OCI-LY7 (cell line): ENCODE data around the gene PPM1G. TPM values are rescaled to one million over a fixed set of nuclear protein-coding genes. Genes with fewer than 3 reads are reported as not detected.

Source experiments
- BruUV-seq: library from RNA; stranded (reverse); fragments of 400-500 nt; replicated peaks from 2 replicates; lab custom pipeline; 2021; lab: Mats Ljungman, UMichigan
- CTCF ChIA-PET: fragments of 300-600 bp; sonication (Branson Sonifier 250); formaldehyde crosslinking; loops from one replicate; lab custom pipeline; 2022; ENCODE audit warnings: antibody characterized with exemption; ENCODE audit not compliant: unreplicated experiment; lab: Charles Lee
- POLR2A ChIA-PET: fragments of 300-600 bp; sonication (Branson Sonifier 250); formaldehyde crosslinking; loops from one replicate; lab custom pipeline; 2022; ENCODE audit warnings: antibody characterized with exemption; lab: Charles Lee
- DNase-seq: peaks from one replicate; pipeline ENCODE4 v3.0.0-alpha.2; 2015; ENCODE audit warnings: low spot score
- H2AFZ ChIP-seq: fragments of 200-600 bp; sonication (generic), shearing (Covaris generic); 2 replicates; pipeline ENCODE4 v1.6.1; 2014; ENCODE audit warnings: mild to moderate bottlenecking, antibody characterized with exemption, low read length, moderate library complexity
- H3K27ac ChIP-seq: fragments of 200-600 bp; sonication (generic); 2 replicates; pipeline ENCODE4 v1.5.1; 2014; ENCODE audit warnings: mixed run types, low read depth, mild to moderate bottlenecking, moderate library complexity, low read length, inconsistent platforms; ENCODE audit not compliant: poor library complexity, severe bottlenecking
- H3K36me3 ChIP-seq: fragments of 200-600 bp; sonication (generic); 2 replicates; pipeline ENCODE4 v1.6.1; 2014; ENCODE audit warnings: mild to moderate bottlenecking, antibody characterized with exemption, low read length, moderate library complexity, mixed read lengths; ENCODE audit not compliant: insufficient read depth
- H3K4me1 ChIP-seq: fragments of 200-600 bp; sonication (generic); 2 replicates; pipeline ENCODE4 v1.5.1; 2014; ENCODE audit warnings: mild to moderate bottlenecking, low read length; ENCODE audit not compliant: insufficient read depth, poor library complexity, severe bottlenecking
- H3K4me2 ChIP-seq: fragments of 200-600 bp; sonication (generic); 2 replicates; pipeline ENCODE4 v1.6.1; 2014; ENCODE audit warnings: mild to moderate bottlenecking, low read length
- H3K4me3 ChIP-seq: fragments of 200-600 bp; sonication (generic); 2 replicates; pipeline ENCODE4 v1.5.1; 2014; ENCODE audit warnings: mild to moderate bottlenecking, low read depth, low read length; ENCODE audit not compliant: poor library complexity, severe bottlenecking
- H3K79me2 ChIP-seq: fragments of 200-600 bp; sonication (generic); 2 replicates; pipeline ENCODE4 v1.6.1; 2016; ENCODE audit warnings: low read depth, mild to moderate bottlenecking, low read length, moderate library complexity, mixed read lengths; ENCODE audit not compliant: insufficient read depth
- H3K9me2 ChIP-seq: fragments of 200-600 bp; sonication (generic); 2 replicates; pipeline ENCODE4 v1.6.1; 2016; ENCODE audit warnings: mild to moderate bottlenecking, low read length, mixed read lengths; ENCODE audit not compliant: insufficient read depth
- H3K9me3 ChIP-seq: fragments of 200-600 bp; sonication (generic); 2 replicates; pipeline ENCODE4 v1.6.1; 2014; ENCODE audit warnings: mild to moderate bottlenecking, mixed run types, low read length, mixed read lengths
- H4K20me1 ChIP-seq: fragments of 200-600 bp; sonication (generic); 2 replicates; pipeline ENCODE4 v1.6.1; 2014; ENCODE audit warnings: mild to moderate bottlenecking, antibody characterized with exemption, low read length, moderate library complexity, mixed read lengths; ENCODE audit not compliant: insufficient read depth
- EZH2phosphoT487 ChIP-seq: fragments of 200-600 bp; sonication (generic); IDR thresholded peaks from 2 replicates; pipeline ENCODE4 v1.6.1; 2018; ENCODE audit warnings: low read depth, borderline replicate concordance, mild to moderate bottlenecking, mixed run types, antibody characterized with exemption, low read length, moderate library complexity, mixed read lengths
- intact Hi-C: fragments of 100-400 bp; cut with micrococcal nuclease; formaldehyde crosslinking; loops from one replicate; pipeline ENCODE4 v1.10.0; 2022; ENCODE audit not compliant: unreplicated experiment
- total RNA-seq, 2 experiments: library from RNA; depleted of rRNA in 1 of 2; stranded (reverse); fragments of >200 nt in 1 of 2; shearing (Covaris generic) in 1 of 2; gene quantifications; 2 replicates each; pipeline ENCODE4 v1.2.3, GENCODE V29; 2014 to 2022
- TF ChIP-seq, protein P1 (sequence below): fragments of 200-600 bp; sonication (generic); conservative IDR thresholded peaks from 2 replicates; pipeline ENCODE4 v1.5.1; 2014; ENCODE audit warnings: mild to moderate bottlenecking, antibody characterized with exemption, low read length, moderate library complexity, mixed read lengths

Gene PPM1G
- total RNA-seq, 2 experiments from 2014 or later, result 101 to 147 TPM

GRCh38 chr2:27379383-27379835 is 30.0 kb downstream of the PPM1G start:
- TSS peak; percentile 46 for BruUV-seq
- Histone ChIP-seq H3K9me2 (no peaks in the 10 kb centered on the region), H3K36me3 (peaks cover 93% of the 10 kb centered on the region), H3K4me1 (peaks cover 19% of the 10 kb centered on the region), H3K79me2 (peaks cover 11% of the 10 kb centered on the region; the same call in 1 of the 2 replicates), H3K4me2 (peak overlapping the region; percentile 98), H4K20me1 (no peaks in the 10 kb centered on the region), H3K4me3 (peak overlapping the region; percentile 86), H2AFZ (no peak overlapping the region), H3K27ac (peak overlapping the region; percentile 72), H3K9me3 (no peaks in the 10 kb centered on the region)
- CTCF ChIA-PET, result interaction anchor here (0.9 kb wide), 1 partner anchor 10 kb away, joined by 4 read pairs; no protein-coding TSS in a partner anchor
- no peak for DNase-seq
- POLR2A ChIA-PET, result interaction anchor here (0.7 to 2.3 kb wide), 6 partner anchors 8 to 216 kb away, joined by 3 to 18 read pairs (median 3); partner anchors contain the start of genes MPV17 and SNX17
- TF ChIP-seq, protein P1, sequence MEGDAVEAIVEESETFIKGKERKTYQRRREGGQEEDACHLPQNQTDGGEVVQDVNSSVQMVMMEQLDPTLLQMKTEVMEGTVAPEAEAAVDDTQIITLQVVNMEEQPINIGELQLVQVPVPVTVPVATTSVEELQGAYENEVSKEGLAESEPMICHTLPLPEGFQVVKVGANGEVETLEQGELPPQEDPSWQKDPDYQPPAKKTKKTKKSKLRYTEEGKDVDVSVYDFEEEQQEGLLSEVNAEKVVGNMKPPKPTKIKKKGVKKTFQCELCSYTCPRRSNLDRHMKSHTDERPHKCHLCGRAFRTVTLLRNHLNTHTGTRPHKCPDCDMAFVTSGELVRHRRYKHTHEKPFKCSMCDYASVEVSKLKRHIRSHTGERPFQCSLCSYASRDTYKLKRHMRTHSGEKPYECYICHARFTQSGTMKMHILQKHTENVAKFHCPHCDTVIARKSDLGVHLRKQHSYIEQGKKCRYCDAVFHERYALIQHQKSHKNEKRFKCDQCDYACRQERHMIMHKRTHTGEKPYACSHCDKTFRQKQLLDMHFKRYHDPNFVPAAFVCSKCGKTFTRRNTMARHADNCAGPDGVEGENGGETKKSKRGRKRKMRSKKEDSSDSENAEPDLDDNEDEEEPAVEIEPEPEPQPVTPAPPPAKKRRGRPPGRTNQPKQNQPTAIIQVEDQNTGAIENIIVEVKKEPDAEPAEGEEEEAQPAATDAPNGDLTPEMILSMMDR, result no peak
- no peak for TF ChIP-seq EZH2phosphoT487
- intact Hi-C loops, result no loop called here

DNA sequence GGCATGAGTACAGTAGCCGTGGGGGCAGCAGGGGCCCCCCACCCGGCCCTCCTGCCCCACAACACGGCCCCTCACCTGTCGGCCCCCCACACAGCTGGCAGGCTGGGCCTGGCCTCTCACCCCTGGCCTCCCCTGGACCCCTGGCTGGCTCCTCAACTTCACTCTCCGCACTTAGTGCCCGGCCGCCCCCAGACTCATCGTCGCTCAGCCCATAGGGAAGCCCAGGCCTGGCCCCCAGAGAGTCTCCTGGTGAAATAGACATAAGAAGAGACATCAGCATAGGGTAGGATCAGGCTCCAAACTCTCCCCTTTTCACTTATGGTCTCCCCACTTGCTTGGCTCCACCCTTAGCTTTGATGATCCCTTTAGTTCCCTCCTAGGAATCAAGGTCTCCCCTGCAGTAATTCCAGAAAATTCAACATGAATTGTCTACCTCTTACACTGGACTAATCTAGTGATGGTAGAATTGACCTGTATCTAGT is 30.5 kb downstream of the PPM1G start:
- H3K4me3 ChIP-seq, result peak overlapping the region; percentile 86
- H4K20me1 ChIP-seq, result no peaks in the 10 kb centered on the region
- H3K4me2 ChIP-seq, result peak overlapping the region; percentile 98
- H3K79me2 ChIP-seq, result peaks cover 11% of the 10 kb centered on the region; the same call in 1 of the 2 replicates
- H3K27ac ChIP-seq, result peak overlapping the region; percentile 72
- CTCF ChIA-PET, result no interaction called here
- peaks cover 19% of the 10 kb centered on the region for H3K4me1 ChIP-seq
- H3K9me3 ChIP-seq, result no peaks in the 10 kb centered on the region
- intact Hi-C loops, result no loop called here
- no peak for TF ChIP-seq EZH2phosphoT487
- TF ChIP-seq, protein P1, result no peak
- BruUV-seq, result no TSS peak
- no peaks in the 10 kb centered on the region for H3K9me2 ChIP-seq
- DNase-seq, result no peak
- H3K36me3 ChIP-seq, result peaks cover 93% of the 10 kb centered on the region
- H2AFZ ChIP-seq, result no peak overlapping the region
- POLR2A ChIA-PET, result interaction anchor here (0.7 to 2.3 kb wide), 3 partner anchors 7 to 28 kb away, joined by 3 to 18 read pairs (median 3); partner anchors contain the start of gene SNX17

- intact Hi-C loops, result no loop called here
- no peaks in the 10 kb centered on the region for H3K9me3 ChIP-seq
- no peak overlapping the region for H3K4me2 ChIP-seq
- H4K20me1 ChIP-seq, result no peaks in the 10 kb centered on the region
- CTCF ChIA-PET, result no interaction called here
- POLR2A ChIA-PET, result no interaction called here
- no peak for TF ChIP-seq EZH2phosphoT487
- TF ChIP-seq, protein P1, result peak; percentile 51
- no peak overlapping the region for H3K4me3 ChIP-seq
- peaks cover 93% of the 10 kb centered on the region for H3K36me3 ChIP-seq
- H3K9me2 ChIP-seq, result no peaks in the 10 kb centered on the region
- H2AFZ ChIP-seq, result no peak overlapping the region
- H3K79me2 ChIP-seq, result peaks cover 11% of the 10 kb centered on the region; the same call in 1 of the 2 replicates
- no peak overlapping the region for H3K27ac ChIP-seq
- peaks cover 19% of the 10 kb centered on the region for H3K4me1 ChIP-seq
- BruUV-seq, result no TSS peak
- DNase-seq, result no peak
Measured at GRCh38 chr2:27378096-27378808, 31.1 kb downstream of the PPM1G start.
